ENCODE data around the gene TRIM31. TPM values are rescaled to one million over a fixed set of nuclear protein-coding genes. Genes with fewer than 3 reads are reported as not detected.

TRIM31 gene
- total and polyA plus RNA-seq, 4 donors, result 0.79 to 13.8 TPM; not detected in 2

DNA sequence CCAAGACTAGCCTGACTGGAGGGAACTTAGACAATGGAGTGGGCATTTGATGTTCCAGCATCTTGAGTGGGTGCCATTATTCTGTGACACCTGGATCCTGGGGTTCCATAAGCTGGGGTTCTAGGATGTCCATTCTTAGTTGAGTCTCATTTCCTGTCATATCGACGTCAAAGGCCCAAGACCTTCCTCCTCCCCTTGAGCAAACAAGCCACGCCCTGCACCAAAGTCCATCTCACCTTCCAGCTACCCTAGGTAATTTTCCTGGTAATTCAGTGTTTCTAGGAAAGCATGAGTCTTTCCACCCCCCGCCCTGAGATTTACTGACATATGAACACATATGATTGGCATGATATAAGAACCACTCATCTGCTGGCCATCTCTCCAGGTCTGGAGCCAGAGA lies 22.9 kb upstream of the TRIM31 start, which contains the start of gene TRIM40:
Gene TRIM40 (plus strand): TSS at position 384 of the 400 bp plus-strand sequence. CDS start 897 bp downstream, outside the sequence.
- ATAC-seq (ENCODE audit: low FRiP score), result no peak
- WGBS, 2 donors, result 57 to 80% methylated on average over 4 of the region's 4 CpGs
- no peaks in the 10 kb centered on the region for H3K4me1 ChIP-seq (ENCODE audit: control insufficient read depth in 1 of 2, insufficient read depth in 2 of 2, low read length in 2 of 2)
- no peaks in the 10 kb centered on the region for H3K27me3 ChIP-seq (ENCODE audit: control insufficient read depth in 1 of 2, insufficient read depth in 2 of 2, low read length in 1 of 2)
- no peaks in the 10 kb centered on the region for H3K9me3 ChIP-seq (ENCODE audit: control insufficient read depth, low read length)
- intact Hi-C loops (cut with DNase I), result loop anchor here in 1 of 2 donors (10.0 kb wide), 1 partner anchor 281 kb away; no protein-coding TSS in a partner anchor
- H3K36me3 ChIP-seq (ENCODE audit: control insufficient read depth in 1 of 2, insufficient read depth in 2 of 2, low read length in 1 of 2), result no peaks in the 10 kb centered on the region
- no peak within 1 kb of the TSS for H3K4me3 ChIP-seq (ENCODE audit: low read length in 2 of 2)
- no peak within 1 kb of the TSS for H3K27ac ChIP-seq (ENCODE audit: low read depth in 1 of 2, low read length in 2 of 2)
- no peak for DNase-seq

DNA sequence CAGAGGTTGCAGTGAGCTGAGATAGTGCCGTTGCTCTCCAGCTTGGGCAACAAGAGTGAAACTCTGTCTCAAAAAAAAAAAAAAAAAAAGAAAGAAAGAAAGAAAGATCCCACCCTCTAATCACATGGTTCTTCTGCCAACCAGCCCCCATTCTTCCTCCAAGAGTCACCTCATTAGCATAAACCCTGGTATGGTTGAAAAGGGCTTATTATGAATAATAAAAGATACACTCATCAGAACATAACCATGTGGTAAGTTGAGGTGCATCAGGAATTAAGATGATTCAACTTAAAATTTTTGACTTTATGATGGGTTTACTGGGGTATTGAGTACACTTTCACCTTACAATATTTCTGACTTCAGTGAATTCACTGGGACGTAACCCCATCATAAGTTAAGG lies 22.3 kb upstream of the TRIM31 start:
- H3K36me3 ChIP-seq (ENCODE audit: control insufficient read depth in 1 of 2, insufficient read depth in 2 of 2, low read length in 1 of 2), result no peaks in the 10 kb centered on the region
- H3K9me3 ChIP-seq (ENCODE audit: control insufficient read depth, low read length), result no peaks in the 10 kb centered on the region
- WGBS, 2 donors, result 82 to 92% methylated on average over 2 of the region's 2 CpGs
- intact Hi-C loops (cut with DNase I), result loop anchor here in 1 of 2 donors (10.0 kb wide), 1 partner anchor 280 kb away; no protein-coding TSS in a partner anchor
- H3K4me3 ChIP-seq (ENCODE audit: low read length in 2 of 2), result no peak overlapping the region
- ATAC-seq (ENCODE audit: low FRiP score), result no peak
- DNase-seq, result no peak
- no peak overlapping the region for H3K27ac ChIP-seq (ENCODE audit: low read depth in 1 of 2, low read length in 2 of 2)
- H3K4me1 ChIP-seq (ENCODE audit: control insufficient read depth in 1 of 2, insufficient read depth in 2 of 2, low read length in 2 of 2), result no peaks in the 10 kb centered on the region
- H3K27me3 ChIP-seq (ENCODE audit: control insufficient read depth in 1 of 2, insufficient read depth in 2 of 2, low read length in 1 of 2), result no peaks in the 10 kb centered on the region

DNA sequence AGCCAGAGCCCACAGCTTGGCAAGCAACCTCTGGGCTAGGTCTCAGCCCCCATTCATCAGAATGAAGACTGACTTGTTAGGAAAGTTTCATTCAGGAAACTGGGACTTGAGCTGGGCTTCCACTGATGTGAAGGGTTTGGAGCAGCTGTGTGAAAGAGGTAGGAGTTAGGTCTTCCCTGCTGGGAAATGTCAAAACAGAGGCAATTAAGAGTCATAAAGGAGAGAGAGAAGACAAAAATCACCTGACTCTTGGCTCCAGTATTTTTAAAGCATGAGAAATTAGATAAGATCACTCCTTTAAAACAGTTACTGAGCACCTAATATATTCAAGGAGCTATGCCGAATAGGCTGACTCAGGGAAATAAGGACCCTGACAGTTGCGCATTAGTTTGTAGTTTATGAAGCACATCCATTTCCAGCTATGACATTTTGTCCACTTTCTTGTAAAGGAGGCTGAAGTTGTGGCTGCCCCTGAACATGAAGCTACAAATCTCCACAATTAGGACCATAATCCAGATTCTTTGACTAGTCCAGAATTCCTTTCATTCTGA lies 19.1 kb upstream of the TRIM31 start:
- Histone ChIP-seq H3K4me1 (ENCODE audit: control insufficient read depth in 1 of 2, insufficient read depth in 2 of 2, low read length in 2 of 2) (no peaks in the 10 kb centered on the region), H3K27me3 (ENCODE audit: control insufficient read depth in 1 of 2, insufficient read depth in 2 of 2, low read length in 1 of 2) (no peaks in the 10 kb centered on the region), H3K4me3 (ENCODE audit: low read length in 2 of 2) (no peak overlapping the region), H3K27ac (ENCODE audit: low read depth in 1 of 2, low read length in 2 of 2) (no peak overlapping the region), H3K9me3 (ENCODE audit: control insufficient read depth, low read length) (no peaks in the 10 kb centered on the region), H3K36me3 (ENCODE audit: control insufficient read depth in 1 of 2, insufficient read depth in 2 of 2, low read length in 1 of 2) (no peaks in the 10 kb centered on the region)
- intact Hi-C loops (cut with DNase I), result loop anchor here (1.0 to 10.0 kb wide), 3 partner anchors 29 to 277 kb away; no protein-coding TSS in a partner anchor
- ATAC-seq (ENCODE audit: low FRiP score) (no peak), DNase-seq (no peak)
- WGBS, 2 donors, result 69 to 79% methylated on average over 2 of the region's 2 CpGs

DNA sequence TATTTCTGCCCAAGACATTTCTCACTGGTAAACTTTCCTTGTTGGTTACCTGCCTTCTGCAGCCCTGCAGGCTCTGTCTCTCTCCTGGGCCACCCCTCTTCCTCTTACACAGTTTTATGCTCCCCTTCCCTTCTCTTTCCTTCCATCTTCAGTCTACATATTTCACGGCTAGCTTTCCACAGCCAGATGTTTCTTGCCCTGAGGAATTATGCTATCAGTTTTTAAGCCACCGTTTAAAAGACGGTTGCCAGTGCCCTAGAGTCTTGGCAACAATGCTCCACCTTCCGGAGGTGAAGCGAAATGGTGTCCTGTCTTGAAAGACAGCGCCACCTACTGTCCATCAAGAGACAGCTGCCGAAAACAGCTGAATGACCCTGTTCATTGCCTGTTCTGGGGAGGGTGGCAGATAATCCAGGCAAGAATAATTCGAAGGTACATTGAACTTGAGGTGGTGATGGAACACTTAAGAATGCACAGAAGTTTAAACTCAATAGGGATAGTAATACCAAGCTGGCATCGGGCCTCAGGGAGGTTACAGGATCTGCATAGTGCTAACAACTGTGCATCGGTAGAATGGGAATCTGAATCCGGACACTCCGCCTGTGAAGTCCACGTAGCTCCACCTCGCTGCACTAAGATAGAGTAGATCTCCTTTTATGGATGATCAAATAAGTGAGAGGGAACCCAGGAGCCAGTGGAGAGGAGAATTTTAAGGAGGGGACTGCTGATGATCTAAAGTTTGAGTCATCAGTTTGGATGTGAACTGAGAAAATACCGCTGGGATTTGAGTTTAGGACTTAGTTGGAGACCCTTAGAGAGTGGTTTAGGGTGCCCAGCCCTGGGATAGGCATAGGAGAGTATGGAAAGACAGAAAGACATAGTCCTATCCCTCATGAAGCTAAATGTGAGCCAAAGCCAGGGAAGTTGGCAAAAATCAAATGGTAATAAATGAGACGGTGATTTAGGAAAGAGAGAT lies 18.3 kb upstream of the TRIM31 start:
- Histone ChIP-seq H3K4me1 (ENCODE audit: control insufficient read depth in 1 of 2, insufficient read depth in 2 of 2, low read length in 2 of 2) (no peaks in the 10 kb centered on the region), H3K36me3 (ENCODE audit: control insufficient read depth in 1 of 2, insufficient read depth in 2 of 2, low read length in 1 of 2) (no peaks in the 10 kb centered on the region), H3K27me3 (ENCODE audit: control insufficient read depth in 1 of 2, insufficient read depth in 2 of 2, low read length in 1 of 2) (no peaks in the 10 kb centered on the region), H3K4me3 (ENCODE audit: low read length in 2 of 2) (no peak overlapping the region), H3K27ac (ENCODE audit: low read depth in 1 of 2, low read length in 2 of 2) (no peak overlapping the region), H3K9me3 (ENCODE audit: control insufficient read depth, low read length) (no peaks in the 10 kb centered on the region)
- DNase-seq, result peak in 1 of 2 donors; percentile 62
- 24 to 26% methylated on average over 16 of the region's 16 CpGs for WGBS, 2 donors
- intact Hi-C loops (cut with DNase I), result loop anchor here (1.0 to 10.0 kb wide), 3 partner anchors 28 to 276 kb away; no protein-coding TSS in a partner anchor
- ATAC-seq (ENCODE audit: low FRiP score), result peak; percentile 88

DNA sequence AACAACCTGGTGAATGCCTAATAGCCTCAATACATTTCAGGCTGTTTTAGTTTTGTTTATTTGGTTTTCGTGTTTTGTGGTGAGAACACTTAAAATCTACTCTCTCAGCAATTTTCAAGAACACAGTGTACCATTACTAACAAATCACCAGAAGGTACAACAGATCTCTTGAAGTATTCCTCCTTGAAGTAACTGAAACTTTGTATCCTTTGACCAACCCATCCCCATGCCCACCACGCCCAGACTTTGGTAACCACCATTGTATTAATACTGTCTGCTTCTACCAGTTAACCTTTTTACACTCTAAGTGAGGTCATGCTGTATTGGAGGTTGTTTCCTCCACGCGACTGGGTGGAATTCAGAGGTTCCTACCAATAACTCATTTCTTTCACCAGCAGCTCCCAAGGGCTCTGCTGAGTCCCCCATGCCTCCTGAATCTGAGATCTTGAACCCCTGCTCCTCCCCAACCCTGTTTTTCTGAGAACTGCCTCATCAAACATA lies 17.3 kb upstream of the TRIM31 start:
- WGBS, 2 donors, result 50 to 53% methylated on average over 4 of the region's 4 CpGs
- no peaks in the 10 kb centered on the region for H3K9me3 ChIP-seq (ENCODE audit: control insufficient read depth, low read length)
- H3K27ac ChIP-seq (ENCODE audit: low read depth in 1 of 2, low read length in 2 of 2), result no peak overlapping the region
- no peaks in the 10 kb centered on the region for H3K4me1 ChIP-seq (ENCODE audit: control insufficient read depth in 1 of 2, insufficient read depth in 2 of 2, low read length in 2 of 2)
- H3K27me3 ChIP-seq (ENCODE audit: control insufficient read depth in 1 of 2, insufficient read depth in 2 of 2, low read length in 1 of 2), result no peaks in the 10 kb centered on the region
- intact Hi-C loops (cut with DNase I), result loop anchor here in 1 of 2 donors (2.0 to 10.0 kb wide), 2 partner anchors 27 to 275 kb away; no protein-coding TSS in a partner anchor
- no peaks in the 10 kb centered on the region for H3K36me3 ChIP-seq (ENCODE audit: control insufficient read depth in 1 of 2, insufficient read depth in 2 of 2, low read length in 1 of 2)
- DNase-seq, result no peak
- ATAC-seq (ENCODE audit: low FRiP score), result no peak
- H3K4me3 ChIP-seq (ENCODE audit: low read length in 2 of 2), result no peak overlapping the region

DNA sequence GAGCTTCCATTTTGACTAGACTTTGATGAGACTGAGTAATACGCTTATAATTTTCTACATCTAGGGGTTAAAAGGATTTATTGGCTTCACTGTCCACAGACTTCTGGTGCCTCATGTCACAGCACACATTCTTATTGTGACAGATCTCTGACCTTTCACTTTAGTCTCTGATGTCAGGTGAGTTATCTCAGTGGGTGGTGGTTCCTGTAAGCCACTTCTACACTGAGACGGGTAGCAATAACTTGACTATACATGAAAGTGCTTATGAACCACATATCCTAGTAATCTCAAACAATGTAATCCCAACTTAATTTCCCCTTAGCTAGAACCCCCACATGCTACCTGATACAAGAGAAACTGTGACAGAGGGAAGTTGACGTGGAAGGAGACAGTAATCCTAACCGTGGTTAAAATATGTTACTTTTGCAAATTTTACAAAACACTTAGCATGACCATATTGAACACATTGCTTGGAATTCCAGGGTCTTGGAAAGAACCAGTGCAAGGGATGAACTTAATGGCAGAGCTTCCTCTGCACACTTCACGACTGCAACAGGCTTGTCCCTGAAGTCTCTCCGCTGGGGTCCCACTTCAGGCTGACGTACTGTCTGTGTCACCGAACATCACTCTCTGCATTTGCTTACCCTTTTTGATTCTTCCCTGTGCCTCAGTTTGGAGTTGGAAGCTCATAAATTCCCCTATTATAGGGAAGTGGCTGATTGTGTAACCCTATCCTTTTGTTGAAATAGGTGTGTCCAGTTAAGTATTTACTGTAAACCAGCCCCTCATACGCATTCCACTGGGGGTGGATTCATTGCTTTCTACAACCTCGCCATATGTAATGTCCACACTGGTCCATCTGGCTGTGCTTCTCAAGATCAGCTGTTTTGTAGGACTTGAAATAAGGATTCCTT lies 16.6 kb upstream of the TRIM31 start:
- DNase-seq (no peak), ATAC-seq (ENCODE audit: low FRiP score) (no peak)
- no peaks in the 10 kb centered on the region for H3K27me3 ChIP-seq (ENCODE audit: control insufficient read depth in 1 of 2, insufficient read depth in 2 of 2, low read length in 1 of 2)
- no peaks in the 10 kb centered on the region for H3K36me3 ChIP-seq (ENCODE audit: control insufficient read depth in 1 of 2, insufficient read depth in 2 of 2, low read length in 1 of 2)
- H3K4me3 ChIP-seq (ENCODE audit: low read length in 2 of 2), result no peak overlapping the region
- H3K27ac ChIP-seq (ENCODE audit: low read depth in 1 of 2, low read length in 2 of 2), result no peak overlapping the region
- intact Hi-C loops (cut with DNase I), result loop anchor here in 1 of 2 donors (2.0 to 10.0 kb wide), 2 partner anchors 27 to 275 kb away; no protein-coding TSS in a partner anchor
- H3K9me3 ChIP-seq (ENCODE audit: control insufficient read depth, low read length), result no peaks in the 10 kb centered on the region
- 68 to 72% methylated on average over 10 of the region's 10 CpGs for WGBS, 2 donors
- no peaks in the 10 kb centered on the region for H3K4me1 ChIP-seq (ENCODE audit: control insufficient read depth in 1 of 2, insufficient read depth in 2 of 2, low read length in 2 of 2)

DNA sequence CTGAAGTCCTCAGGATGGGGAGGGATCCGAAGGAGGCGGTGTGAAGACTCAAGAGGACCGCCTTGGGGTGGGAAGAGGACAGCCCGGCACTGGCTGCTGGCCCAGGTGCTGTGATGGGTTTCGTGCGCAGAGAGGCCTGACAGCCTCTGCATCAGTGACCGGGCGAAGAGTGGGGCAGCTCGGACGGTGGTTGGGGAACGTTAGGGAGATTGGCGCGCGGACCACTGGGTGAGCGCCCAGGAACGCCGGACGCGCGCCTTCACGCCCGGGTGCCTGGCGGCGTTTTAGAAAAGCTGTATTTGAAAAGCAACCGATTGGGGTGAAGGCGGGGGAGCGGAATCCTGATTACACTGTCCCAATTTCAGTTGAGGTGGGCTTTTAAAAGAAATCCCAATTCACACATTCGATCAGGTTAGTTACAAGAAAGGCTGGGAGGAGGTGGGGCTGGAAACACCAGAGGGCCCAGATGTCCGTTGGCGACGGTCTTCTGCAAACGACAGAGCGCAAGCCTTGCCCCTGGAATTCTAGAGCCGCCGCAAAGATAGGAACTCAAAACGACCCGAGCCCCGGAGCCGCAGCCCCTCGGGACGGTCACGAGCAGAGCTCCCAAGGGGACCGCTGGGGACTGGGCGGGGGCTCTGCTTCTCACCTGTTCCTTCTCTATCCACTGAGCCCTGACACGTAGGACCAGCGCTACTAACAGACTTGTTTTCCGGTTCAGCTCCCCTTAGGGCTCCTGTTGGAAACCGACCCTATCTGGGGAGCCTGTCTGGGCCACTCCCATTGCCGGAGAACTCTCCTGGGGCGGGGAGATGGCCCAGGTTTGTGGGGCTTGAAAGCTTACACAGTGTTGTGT lies 14.6 kb upstream of the TRIM31 start:
- no peaks in the 10 kb centered on the region for H3K36me3 ChIP-seq (ENCODE audit: control insufficient read depth in 1 of 2, insufficient read depth in 2 of 2, low read length in 1 of 2)
- no peak for ATAC-seq (ENCODE audit: low FRiP score)
- H3K4me1 ChIP-seq (ENCODE audit: control insufficient read depth in 1 of 2, insufficient read depth in 2 of 2, low read length in 2 of 2), result no peaks in the 10 kb centered on the region
- no peak overlapping the region for H3K4me3 ChIP-seq (ENCODE audit: low read length in 2 of 2)
- DNase-seq, result no peak
- WGBS, 2 donors, result 3 to 6% methylated on average over 50 of the region's 50 CpGs
- H3K27ac ChIP-seq (ENCODE audit: low read depth in 1 of 2, low read length in 2 of 2), result no peak overlapping the region
- intact Hi-C loops (cut with DNase I), result no loop called here
- H3K27me3 ChIP-seq (ENCODE audit: control insufficient read depth in 1 of 2, insufficient read depth in 2 of 2, low read length in 1 of 2), result no peaks in the 10 kb centered on the region
- no peaks in the 10 kb centered on the region for H3K9me3 ChIP-seq (ENCODE audit: control insufficient read depth, low read length)

Data from aorta (tissue), 5 donors.